ENCODE data around the gene NPAS1. TPM values are rescaled to one million over a fixed set of nuclear protein-coding genes. Genes with fewer than 3 reads are reported as not detected.
A peak's percentile ranks its signal among the peaks of the same experiment; 100 is the strongest.

NPAS1 gene
- total and polyA plus RNA-seq, 2 of the 13 experiments (the other 11 are each of a cell fraction or from before 2014, with no cell fraction given): 0.35 to 2.9 TPM

DNA sequence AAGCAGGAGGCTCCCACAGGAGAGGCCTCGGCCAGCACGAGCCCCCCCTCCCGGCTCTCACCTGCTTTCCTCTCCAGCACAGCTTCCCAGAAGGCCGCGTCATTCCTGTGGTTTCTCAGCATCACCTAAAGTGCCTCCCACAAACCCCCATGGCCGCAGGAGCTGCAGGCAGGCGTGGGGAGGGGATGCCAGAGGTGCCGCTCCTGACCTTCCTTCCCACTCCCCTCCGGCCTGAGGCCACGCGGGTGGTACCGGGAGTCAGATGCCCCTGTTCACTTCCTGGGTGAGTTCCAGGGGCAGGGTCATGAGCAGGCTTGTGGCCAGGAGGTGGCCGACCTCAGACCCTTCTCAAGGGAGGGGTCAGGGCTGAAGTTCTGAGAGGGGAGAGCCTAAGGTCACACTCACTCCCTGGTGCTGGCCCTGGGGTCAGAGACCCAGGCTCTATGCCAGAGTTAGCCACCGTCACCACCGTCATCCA is 14.4 kb upstream of the NPAS1 start:
- DNase-seq (ENCODE audit: low spot score): peak; percentile 30
- intact Hi-C loops (cut with micrococcal nuclease; ENCODE audit: unreplicated experiment) (no loop called here), in situ Hi-C loops (cut with HindIII; ENCODE audit: extremely low pct_ligation_motif_present, low pct_unique_long_range_greater_than_20kb) (no loop called here)
- BruUV-seq (replicated peaks): no TSS peak
- ATAC-seq: peak; percentile 20
- peak overlapping the region; percentile 73 for H3K4me2 ChIP-seq (ENCODE audit: low read depth, low read length)
- H4K20me1 ChIP-seq (ENCODE audit: insufficient read depth, low read length): no peaks in the 10 kb centered on the region; the same call in 1 of the 2 replicates
- no peak overlapping the region for H2AFZ ChIP-seq (ENCODE audit: low read length)
- POLR2A ChIA-PET: no interaction called here
- CTCF ChIA-PET (ENCODE audit: low intra/inter-chr PET ratio, low total read pairs): no interaction called here
- H3K36me3 ChIP-seq (replicated peaks in 1 of 2; ENCODE audit: control insufficient read depth in 1 of 2, insufficient read depth in 2 of 2, low read length in 2 of 2): peaks cover 6 to 16% of the 10 kb centered on the region in 2 experiments; a peak in 3 of 5 replicates
- no peaks in the 10 kb centered on the region for H3K9me3 ChIP-seq (ENCODE audit: low read length)
- H3K9ac ChIP-seq (ENCODE audit: insufficient read depth, low read depth, low read length): no peak overlapping the region
- peak overlapping the region in 2 of 3 experiments; percentile 39 to 55; a peak in 1 of 6 replicates for H3K4me3 ChIP-seq (replicated peaks in 1 of 3; ENCODE audit: insufficient read depth in 1 of 3, low read depth in 2 of 3, low read length in 3 of 3)
- no peak for FAIRE-seq
- no peak overlapping the region for H3K27ac ChIP-seq (ENCODE audit: extremely low read length, insufficient read depth, low read length)
- 0% methylated on average over 3 of the region's 15 CpGs for WGBS (ENCODE audit: low lambda C conversion rate)
- peaks cover 28% of the 10 kb centered on the region for H3K4me1 ChIP-seq (ENCODE audit: insufficient read depth, low read length)
- H3K27me3 ChIP-seq (ENCODE audit: control insufficient read depth in 1 of 2, insufficient read depth in 2 of 2, low read length in 2 of 2): no peaks in the 10 kb centered on the region
- no peaks in the 10 kb centered on the region for H3K79me2 ChIP-seq (ENCODE audit: insufficient read depth, low read length)
- TF ChIP-seq RXRA (CRISPR knock-in tag; IDR thresholded peaks at IDR 0.05) (0 out of 2 replicates have a peak, but pooled peaks have one; percentile 48), NR2C2 (CRISPR knock-in tag; IDR thresholded peaks at IDR 0.05; ENCODE audit: borderline replicate concordance) (peak; percentile 69), HHEX (CRISPR knock-in tag; IDR thresholded peaks at IDR 0.05) (no peak), EZH2 (conservative IDR thresholded peaks at IDR 0.05; ENCODE audit: low read depth, low read length) (no peak), LCORL (IDR thresholded peaks at IDR 0.05) (no peak), LCORL (CRISPR knock-in tag; IDR thresholded peaks at IDR 0.05) (no peak), NFIB (CRISPR knock-in tag; IDR thresholded peaks at IDR 0.05; ENCODE audit: borderline replicate concordance) (no peak), SAP130 (CRISPR knock-in tag; IDR thresholded peaks at IDR 0.05; ENCODE audit: low read depth) (0 out of 2 replicates have a peak, but pooled peaks have one; percentile 9), TCF7L2 (IDR thresholded peaks at IDR 0.05; ENCODE audit: low read depth, low read length) (no peak), TFDP1 (CRISPR knock-in tag; IDR thresholded peaks at IDR 0.05; ENCODE audit: borderline replicate concordance) (no peak), NFKB2 (CRISPR knock-in tag; IDR thresholded peaks at IDR 0.05; ENCODE audit: borderline replicate concordance) (peak; percentile 71), ZFP36L1 (CRISPR knock-in tag; IDR thresholded peaks at IDR 0.05) (no peak), HOXA7 (CRISPR knock-in tag; IDR thresholded peaks at IDR 0.05) (no peak), ASH2L (IDR thresholded peaks at IDR 0.05; ENCODE audit: insufficient read length, low read depth, low read length) (no peak), ZNF251 (CRISPR knock-in tag; IDR thresholded peaks at IDR 0.05) (no peak), ZNF839 (CRISPR knock-in tag; IDR thresholded peaks at IDR 0.05; ENCODE audit: borderline replicate concordance) (no peak), SRY (CRISPR knock-in tag; IDR thresholded peaks at IDR 0.05) (peak; percentile 38; the same call in 1 of the 2 replicates), KDM2A (CRISPR knock-in tag; IDR thresholded peaks at IDR 0.05; ENCODE audit: borderline replicate concordance, low read depth) (peak; percentile 94), HNRNPK (IDR thresholded peaks at IDR 0.05; ENCODE audit: low read depth, low read length, poor library complexity, severe bottlenecking) (no peak), ERF (CRISPR knock-in tag; IDR thresholded peaks at IDR 0.05) (0 out of 2 replicates have a peak, but pooled peaks have one; percentile 14)
- TF ChIP-seq, protein P1, sequence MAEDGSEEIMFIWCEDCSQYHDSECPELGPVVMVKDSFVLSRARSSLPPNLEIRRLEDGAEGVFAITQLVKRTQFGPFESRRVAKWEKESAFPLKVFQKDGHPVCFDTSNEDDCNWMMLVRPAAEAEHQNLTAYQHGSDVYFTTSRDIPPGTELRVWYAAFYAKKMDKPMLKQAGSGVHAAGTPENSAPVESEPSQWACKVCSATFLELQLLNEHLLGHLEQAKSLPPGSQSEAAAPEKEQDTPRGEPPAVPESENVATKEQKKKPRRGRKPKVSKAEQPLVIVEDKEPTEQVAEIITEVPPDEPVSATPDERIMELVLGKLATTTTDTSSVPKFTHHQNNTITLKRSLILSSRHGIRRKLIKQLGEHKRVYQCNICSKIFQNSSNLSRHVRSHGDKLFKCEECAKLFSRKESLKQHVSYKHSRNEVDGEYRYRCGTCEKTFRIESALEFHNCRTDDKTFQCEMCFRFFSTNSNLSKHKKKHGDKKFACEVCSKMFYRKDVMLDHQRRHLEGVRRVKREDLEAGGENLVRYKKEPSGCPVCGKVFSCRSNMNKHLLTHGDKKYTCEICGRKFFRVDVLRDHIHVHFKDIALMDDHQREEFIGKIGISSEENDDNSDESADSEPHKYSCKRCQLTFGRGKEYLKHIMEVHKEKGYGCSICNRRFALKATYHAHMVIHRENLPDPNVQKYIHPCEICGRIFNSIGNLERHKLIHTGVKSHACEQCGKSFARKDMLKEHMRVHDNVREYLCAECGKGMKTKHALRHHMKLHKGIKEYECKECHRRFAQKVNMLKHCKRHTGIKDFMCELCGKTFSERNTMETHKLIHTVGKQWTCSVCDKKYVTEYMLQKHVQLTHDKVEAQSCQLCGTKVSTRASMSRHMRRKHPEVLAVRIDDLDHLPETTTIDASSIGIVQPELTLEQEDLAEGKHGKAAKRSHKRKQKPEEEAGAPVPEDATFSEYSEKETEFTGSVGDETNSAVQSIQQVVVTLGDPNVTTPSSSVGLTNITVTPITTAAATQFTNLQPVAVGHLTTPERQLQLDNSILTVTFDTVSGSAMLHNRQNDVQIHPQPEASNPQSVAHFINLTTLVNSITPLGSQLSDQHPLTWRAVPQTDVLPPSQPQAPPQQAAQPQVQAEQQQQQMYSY (CRISPR knock-in tag; IDR thresholded peaks at IDR 0.05): no peak
